RPMI7951 (cell line): ENCODE results near the gene FAHD1. TPM values are rescaled to one million over a fixed set of nuclear protein-coding genes. Genes with fewer than 3 reads are reported as not detected.
A peak's percentile ranks its signal among the peaks of the same experiment; 100 is the strongest.
"Not testable (repeated sequence)": the region's sequence is repeated elsewhere in the genome, so short reads cannot be mapped to it uniquely, and the experiment has no call there.

Experiments
- DNase-seq: peaks from one replicate; pipeline ENCODE4 v3.0.0-alpha.2; 2012; ENCODE audit warnings: low read depth
- total RNA-seq: library from RNA; depleted of rRNA; stranded (reverse); fragments of >200 nt; shearing (Covaris generic); gene quantifications from 2 replicates; pipeline ENCODE4 v1.2.3, GENCODE V29; 2014

Gene FAHD1
- total RNA-seq, 1 experiment from 2014 or later, result 39.3 TPM

DNA sequence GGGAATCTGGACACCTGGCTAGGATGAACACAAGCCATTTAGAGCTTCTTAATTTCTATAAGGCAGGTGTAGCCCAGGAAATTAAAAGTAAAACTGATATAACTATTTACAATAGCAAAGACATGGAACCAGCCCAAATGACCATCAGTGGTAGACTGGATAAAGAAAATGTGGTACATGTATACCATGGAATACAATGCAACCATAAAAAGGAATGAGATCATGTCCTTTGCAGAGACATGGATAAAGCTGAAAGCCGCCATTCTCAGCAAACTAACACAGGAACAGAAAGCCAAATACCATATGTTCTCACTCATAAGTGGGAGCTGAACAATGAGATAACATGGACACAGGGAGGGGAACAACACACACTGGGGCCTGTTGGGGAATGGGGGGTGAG is 19.4 kb downstream of the FAHD1 start:
- DNase-seq, result no peak

DNA sequence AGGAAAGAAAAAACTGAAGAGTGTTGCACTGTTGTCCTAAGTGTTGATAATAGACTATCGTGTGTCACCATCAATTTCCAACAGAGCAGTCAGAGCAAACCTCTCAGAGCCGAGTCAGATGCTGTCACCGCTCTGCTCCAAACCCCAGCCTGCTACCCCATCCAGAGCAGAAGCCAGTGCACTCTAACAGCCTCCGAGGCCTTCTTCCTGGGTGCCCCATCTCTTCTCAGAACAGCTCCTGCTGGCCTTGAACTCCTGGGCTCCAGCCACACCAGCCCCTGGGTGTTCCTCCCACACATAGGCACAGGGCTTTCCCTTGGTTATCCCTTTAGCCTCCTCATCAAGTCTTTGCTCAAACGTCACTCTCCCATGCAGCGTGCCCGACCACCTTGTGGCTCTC is 24.0 kb downstream of the FAHD1 start:
- DNase-seq, result no peak

DNA sequence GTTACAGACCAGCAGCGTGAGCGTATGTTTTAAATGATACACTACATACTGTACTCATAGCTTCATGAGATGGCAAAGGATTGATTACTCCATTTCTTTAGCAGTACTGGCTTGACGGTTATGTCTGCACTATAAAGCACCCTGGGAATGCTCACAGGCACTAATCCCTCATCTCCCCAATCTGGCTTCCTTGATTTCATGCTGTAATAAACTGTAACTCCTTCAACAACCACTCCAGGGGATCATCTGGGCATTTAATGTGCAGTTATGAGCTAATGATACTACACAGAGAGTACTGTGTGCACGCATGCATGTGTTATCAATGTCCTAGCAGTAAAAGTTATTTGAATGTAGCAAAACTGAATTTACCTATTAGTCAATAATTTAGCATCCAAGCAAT is 24.8 kb downstream of the FAHD1 start:
- no peak for DNase-seq

GRCh38 chr16:1857433-1858097 is 30.6 kb downstream of the FAHD1 start:
- no peak for DNase-seq

DNA sequence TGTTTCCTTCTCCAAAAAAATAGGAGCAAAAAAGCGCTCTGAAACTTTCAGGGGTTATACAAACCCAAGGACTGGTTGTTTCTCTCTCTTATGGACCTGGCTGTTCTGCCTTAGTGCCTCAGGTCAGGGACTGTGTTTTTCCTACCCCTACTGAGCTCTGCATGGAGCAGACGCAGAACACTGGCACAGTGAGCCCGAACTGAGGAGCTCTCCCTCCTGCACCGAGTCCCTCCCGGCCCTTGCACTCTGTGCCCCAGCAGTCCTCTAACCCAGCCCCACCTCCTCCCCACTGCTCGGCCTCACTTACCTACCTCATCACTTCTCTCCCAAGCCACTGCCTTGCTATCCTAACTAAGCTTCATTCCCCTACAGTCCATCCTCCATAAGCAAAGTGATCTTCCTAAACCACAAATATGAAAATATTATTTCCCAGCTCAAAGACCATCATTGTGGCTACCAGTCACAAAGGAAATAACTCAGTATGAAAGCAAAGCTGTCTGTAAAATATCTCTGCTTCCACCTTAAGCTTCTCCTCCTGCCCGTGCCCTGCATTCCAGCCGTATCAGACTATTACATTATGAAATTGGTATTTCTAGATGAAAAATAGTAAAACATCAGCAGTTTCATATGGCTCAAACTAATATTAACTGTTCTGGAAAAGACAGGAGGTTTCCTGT is 31.3 kb downstream of the FAHD1 start:
- no peak for DNase-seq

DNA sequence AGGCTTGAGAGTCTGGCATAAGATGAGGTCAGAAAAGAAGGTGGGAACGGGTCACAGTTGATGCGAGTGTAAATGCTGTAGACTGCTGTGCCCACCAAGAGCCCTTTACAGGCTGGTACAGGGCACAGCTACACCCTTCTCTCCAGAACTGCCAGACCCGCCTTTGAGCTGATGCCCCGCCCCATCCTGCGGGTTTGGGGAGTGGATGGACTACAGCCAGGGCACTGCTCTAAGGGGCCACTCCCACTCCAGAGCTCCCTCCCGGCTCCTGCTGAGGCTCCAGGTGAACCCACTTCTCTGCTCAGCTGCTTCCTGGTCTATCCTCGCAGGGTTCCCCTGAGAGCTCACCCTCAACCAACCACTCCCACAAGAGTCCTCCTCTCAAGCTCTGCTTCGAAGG is 32.6 kb downstream of the FAHD1 start:
- DNase-seq, result no peak

DNA sequence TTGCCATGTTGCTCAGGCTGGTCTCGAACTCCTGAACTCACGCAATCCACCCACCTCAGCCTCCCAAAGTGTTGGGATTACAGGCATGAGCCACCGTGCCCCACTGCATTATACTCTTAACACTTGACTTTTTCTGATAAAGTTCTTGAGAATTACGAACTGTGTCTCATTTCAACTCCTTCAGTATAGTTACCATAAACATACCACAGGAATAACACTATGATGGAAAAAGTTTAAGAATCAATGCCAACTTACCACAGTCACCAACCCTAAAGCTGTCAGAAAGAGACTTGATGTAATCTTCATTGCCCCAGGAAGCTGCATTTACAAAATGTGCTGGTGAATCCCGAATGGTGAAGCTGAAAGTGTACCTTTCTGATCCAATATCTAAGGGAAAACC is 34.7 kb downstream of the FAHD1 start:
- no peak for DNase-seq

GRCh38 chr16:1862394-1862793 is 35.4 kb downstream of the FAHD1 start:
- DNase-seq, result no peak

DNA sequence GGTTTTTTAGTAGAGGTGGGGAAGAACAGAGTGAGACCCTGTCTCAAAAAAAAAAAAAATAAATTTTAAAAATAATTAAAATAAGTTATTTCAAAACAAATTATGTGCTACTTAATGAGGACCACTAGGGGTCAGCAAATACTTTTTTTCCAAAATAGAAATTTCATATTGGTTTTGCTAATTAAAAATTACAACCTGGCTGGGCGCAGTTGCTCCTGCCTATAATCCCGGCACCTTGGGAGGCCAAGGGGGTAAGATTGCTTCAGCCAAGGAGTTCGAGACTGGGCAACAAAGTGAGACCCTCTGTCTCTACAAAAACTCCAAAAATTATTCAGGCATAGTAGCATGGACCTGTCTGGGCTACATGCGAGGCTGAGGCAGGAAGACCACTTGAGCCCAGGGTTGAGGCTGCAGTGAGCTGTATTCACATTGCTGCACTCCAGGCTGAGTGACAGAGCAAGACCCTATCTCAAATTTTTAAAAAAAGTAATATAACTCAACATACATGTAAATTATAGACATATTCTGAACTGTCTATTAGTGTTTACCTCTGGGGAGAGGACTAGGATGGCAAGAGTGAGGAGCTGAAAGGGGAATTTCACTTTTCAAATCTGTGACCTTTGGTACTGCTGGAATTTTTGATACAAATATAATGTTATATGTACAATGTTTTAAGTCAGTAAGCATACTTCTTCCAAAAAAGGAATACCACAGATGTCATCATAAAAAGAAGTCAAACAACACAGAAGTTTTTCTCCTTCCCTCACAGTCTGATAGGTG is 36.9 kb downstream of the FAHD1 start:
- peak; percentile 34 for DNase-seq

DNA sequence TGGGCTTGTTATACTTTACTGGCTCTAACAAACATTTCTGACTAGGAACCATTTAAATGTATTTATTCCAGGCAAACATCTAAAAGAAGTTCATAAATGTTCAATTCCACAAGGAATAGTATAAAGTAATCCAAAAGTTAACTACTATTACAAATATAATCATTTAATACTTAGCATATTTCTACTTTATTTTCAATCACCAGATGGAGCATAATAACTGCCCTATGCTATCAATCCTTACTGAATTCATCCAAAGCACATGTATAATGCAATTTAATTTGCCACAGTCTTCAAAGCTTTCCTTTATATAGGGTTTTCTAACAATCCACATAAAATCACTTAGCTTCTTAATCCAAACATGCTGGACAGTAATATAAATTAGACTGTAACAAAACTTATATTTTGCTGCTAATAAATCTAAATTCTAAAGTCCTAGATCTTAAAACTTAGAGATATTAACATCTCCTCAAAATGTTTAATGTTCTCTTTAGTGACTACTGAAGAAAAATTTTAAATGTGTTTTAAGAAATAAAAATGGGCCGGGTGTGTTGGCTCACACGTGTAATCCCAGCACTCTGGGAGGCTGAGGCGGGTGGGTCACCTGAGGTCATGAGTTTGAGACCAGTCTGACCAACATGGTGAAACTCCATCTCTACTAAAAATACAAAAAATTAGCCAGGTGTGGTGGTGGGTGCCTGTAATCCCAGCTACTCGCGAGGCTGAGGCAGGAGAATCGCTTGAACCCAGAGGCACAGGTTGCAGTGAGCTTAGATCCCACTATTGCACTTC is 39.1 kb downstream of the FAHD1 start:
- no peak for DNase-seq

DNA sequence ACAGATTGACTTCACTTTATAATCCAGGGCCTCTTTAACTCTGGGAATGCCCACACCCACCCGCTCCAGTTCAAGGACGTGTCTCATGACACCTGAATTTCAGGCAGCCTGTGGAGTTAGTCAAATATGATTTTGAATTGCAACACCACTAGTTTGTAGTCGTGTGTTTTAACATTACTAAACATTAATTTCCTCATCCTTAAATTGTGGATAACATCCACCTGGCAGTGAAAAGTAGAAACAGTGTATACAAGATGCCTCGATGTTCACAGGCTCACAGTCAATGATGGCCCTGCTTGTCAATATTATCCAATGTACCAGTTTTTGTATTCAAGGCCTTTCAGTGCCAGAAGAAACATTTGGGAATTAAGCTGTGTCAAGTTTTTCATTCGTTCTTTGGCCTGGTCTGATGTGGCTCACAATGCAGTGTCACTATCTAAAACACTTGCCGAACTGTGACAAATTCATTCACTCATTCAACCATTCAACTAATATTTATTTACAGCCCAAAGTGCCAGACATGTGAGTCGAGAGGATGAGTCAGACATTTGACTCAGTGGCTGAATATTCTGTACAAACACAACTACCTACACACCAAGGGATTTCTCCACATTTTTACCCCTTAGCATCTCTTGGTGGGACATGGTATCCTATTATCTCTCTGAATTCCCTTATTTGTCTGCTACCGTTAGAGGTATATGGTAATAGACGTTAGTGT is 43.5 kb downstream of the FAHD1 start:
- DNase-seq, result peak; percentile 47

- DNase-seq, result peak; percentile 8
Measured at GRCh38 chr16:1871974-1872635, 45.1 kb downstream of the FAHD1 start, which contains the start of gene MEIOB. MEIOB (minus strand) TSS chr16:1872164; CDS start chr16:1868175, 3,989 bp downstream.

DNA sequence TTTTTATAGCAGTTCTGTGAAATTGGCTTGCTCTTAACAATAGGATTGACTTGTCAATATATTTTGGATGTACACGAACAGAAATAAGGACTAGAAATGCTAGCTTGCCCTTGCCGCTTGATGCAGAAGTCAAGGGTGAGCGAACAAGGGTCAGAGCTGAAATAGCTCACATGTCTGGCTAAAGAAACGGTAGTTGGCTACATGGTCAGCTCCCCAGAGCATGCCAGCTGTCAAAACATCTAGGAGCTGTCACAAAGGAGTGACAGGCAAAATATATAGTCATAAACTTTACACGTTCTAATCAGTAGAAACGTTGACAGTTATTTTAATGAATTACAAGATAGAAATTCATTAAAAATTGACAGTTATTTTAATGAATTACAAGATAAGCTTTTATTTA is 47.8 kb downstream of the FAHD1 start:
- no peak for DNase-seq

DNA sequence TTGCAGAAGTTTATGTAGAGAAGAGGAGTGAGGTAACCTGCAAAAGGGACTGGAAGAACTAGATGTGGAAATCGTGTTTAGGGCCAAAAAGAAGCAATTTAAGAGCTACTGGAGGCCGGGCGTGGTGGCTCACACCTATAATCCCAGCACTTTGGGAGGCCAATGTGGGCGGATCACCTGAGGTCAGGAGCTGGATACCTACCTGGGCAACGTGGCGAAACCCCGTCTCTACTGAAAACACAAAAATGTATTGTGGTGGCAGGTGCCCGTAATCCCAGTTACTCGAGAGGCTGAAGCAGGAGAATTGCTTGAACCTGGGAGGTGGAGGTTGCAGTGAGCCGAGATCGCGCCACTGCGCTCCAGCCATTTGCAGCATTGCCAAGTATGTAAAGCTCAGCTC is 49.1 kb downstream of the FAHD1 start:
- DNase-seq, result not testable (repeated sequence)

DNA sequence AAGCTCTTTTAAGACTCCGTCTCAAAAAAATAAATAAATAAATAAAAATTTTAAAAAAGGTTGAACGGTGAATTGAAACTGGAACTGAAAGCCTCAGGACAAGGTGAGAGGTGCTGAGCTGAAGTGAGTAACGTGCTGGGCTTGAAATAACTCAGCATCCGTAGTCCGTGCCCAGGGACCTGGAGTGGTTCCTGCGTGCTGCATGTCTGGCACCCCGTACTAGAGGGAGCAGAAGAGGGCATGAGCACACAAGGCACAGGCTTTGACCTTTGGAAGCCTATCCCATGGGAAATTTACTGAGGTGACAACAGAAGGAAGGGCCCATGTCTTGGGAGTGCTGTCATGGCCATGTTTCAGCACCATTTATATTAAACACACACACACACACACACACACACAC is 49.5 kb downstream of the FAHD1 start:
- DNase-seq, result no peak

- no peak for DNase-seq
Measured at GRCh38 chr16:1877089-1877488, 50.1 kb downstream of the FAHD1 start.

- no peak for DNase-seq
Measured at GRCh38 chr16:1877804-1878203, 50.8 kb downstream of the FAHD1 start.

- no peak for DNase-seq
Measured at GRCh38 chr16:1878256-1878655, 51.2 kb downstream of the FAHD1 start.
